HepG2 (cell line): Measurements from ENCODE around the gene PDCD11. TPM values are rescaled to one million over a fixed set of nuclear protein-coding genes. Genes with fewer than 3 reads are reported as not detected.
A peak's percentile ranks its signal among the peaks of the same experiment; 100 is the strongest.

Experiments
- ATAC-seq: fragments of 200-7000 bp; cut with Tn5 transposase; 3 replicates; pipeline ENCODE4 v1.9.1; 2020; ENCODE audit warnings: mild to moderate bottlenecking, moderate library complexity
- BruUV-seq: library from RNA; stranded (reverse); fragments of 400-500 nt; replicated peaks from 2 replicates; lab custom pipeline; 2021; lab: Mats Ljungman, UMichigan
- CTCF ChIA-PET: fragments of 300-600 bp; formaldehyde crosslinking; extraction: SDS; loops from one replicate; lab custom pipeline; 2021; ENCODE audit warnings: low total read pairs, inconsistent platforms, low intra/inter-chr PET ratio; lab: Yijun Ruan, JAX
- POLR2A ChIA-PET: fragments of 350-600 bp; sonication (Branson Sonifier 250); formaldehyde crosslinking; loops from one replicate; lab custom pipeline; 2020; ENCODE audit warnings: antibody characterized with exemption, inconsistent platforms; lab: Yijun Ruan, JAX
- DNase-seq: peaks from one replicate; pipeline ENCODE4 v3.0.0-alpha.2; 2015; ENCODE audit warnings: low spot score
- FAIRE-seq: peaks from 3 replicates; lab custom pipeline; 2011; peaks lifted over from hg19 to GRCh38; lab: Jason Lieb, UNC
- H2AFZ ChIP-seq: one replicate; pipeline ENCODE4 v1.6.1; 2011; ENCODE audit warnings: low read length, inconsistent platforms
- H3K27ac ChIP-seq: fragments of 300-600 bp; 3 replicates; pipeline ENCODE4 v1.8.0; 2011; ENCODE audit warnings: mixed run types, mild to moderate bottlenecking, mixed read lengths, low read length, inconsistent platforms; ENCODE audit not compliant: insufficient read depth; ENCODE audit errors: extremely low read length
- H3K27me3 ChIP-seq, 2 experiments: fragments of 200-600 bp in 1 of 2; 2 replicates in 1 of 2; 3 replicates in 1 of 2; pipeline versions ENCODE4 v1.6.0 to v1.8.0; 2011; ENCODE audit warnings: low read length in 2 of 2, mild to moderate bottlenecking in 2 of 2, moderate library complexity in 2 of 2, inconsistent platforms in 1 of 2; ENCODE audit not compliant: insufficient read depth in 2 of 2, control insufficient read depth in 1 of 2
- H3K36me3 ChIP-seq, 2 experiments: fragments of 200-600 bp in 1 of 2; replicated peaks in 1 of 2; 2 replicates in 1 of 2; 3 replicates in 1 of 2; pipeline versions ENCODE4 v1.5.1 to v1.8.0; 2011; ENCODE audit warnings: low read length in 2 of 2, inconsistent platforms in 1 of 2; ENCODE audit not compliant: insufficient read depth in 2 of 2, control insufficient read depth in 1 of 2
- H3K4me1 ChIP-seq: 2 replicates; pipeline ENCODE4 v1.5.1; 2012; ENCODE audit warnings: low read length, inconsistent platforms; ENCODE audit not compliant: insufficient read depth
- H3K4me2 ChIP-seq: 2 replicates; pipeline ENCODE4 v1.6.0; 2011; ENCODE audit warnings: low read depth, low read length, inconsistent platforms
- H3K4me3 ChIP-seq, 3 experiments: fragments of 200-600 bp in 1 of 3; sonication (generic), shearing (Covaris generic) in 1 of 3; replicated peaks in 1 of 3; 2 replicates each; pipeline ENCODE4 v1.5.1; 2011 to 2016; ENCODE audit warnings: low read length in 3 of 3, inconsistent platforms in 2 of 3, low read depth in 2 of 3, mild to moderate bottlenecking in 2 of 3, control low read depth in 1 of 3, mixed read lengths in 1 of 3; ENCODE audit not compliant: insufficient read depth in 1 of 3
- H3K79me2 ChIP-seq: one replicate; pipeline ENCODE4 v1.6.1; 2011; ENCODE audit warnings: low read length, inconsistent platforms; ENCODE audit not compliant: insufficient read depth
- H3K9ac ChIP-seq: 2 replicates; pipeline ENCODE4 v1.6.0; 2011; ENCODE audit warnings: mild to moderate bottlenecking, low read depth, low read length, inconsistent platforms; ENCODE audit not compliant: insufficient read depth
- H3K9me3 ChIP-seq: 2 replicates; pipeline ENCODE4 v1.5.1; 2012; ENCODE audit warnings: mild to moderate bottlenecking, low read length
- H4K20me1 ChIP-seq: 2 replicates; pipeline ENCODE4 v1.6.0; 2011; ENCODE audit warnings: inconsistent platforms, mild to moderate bottlenecking, low read length, moderate library complexity; ENCODE audit not compliant: insufficient read depth
- FOSL2 ChIP-seq: sonication (generic); formaldehyde crosslinking; IDR thresholded peaks from 2 replicates; pipeline ENCODE4 v1.4.0; 2020; ENCODE audit warnings: missing genetic modification reagents
- USF2 ChIP-seq, 2 experiments: sonication (generic) in 1 of 2; formaldehyde crosslinking in 1 of 2; IDR thresholded peaks; 2 replicates each; pipeline versions ENCODE4 v1.5.1 to v1.6.1; 2011 to 2020; ENCODE audit warnings: borderline replicate concordance in 1 of 2, low read depth in 1 of 2, low read length in 1 of 2, mild to moderate bottlenecking in 1 of 2, missing genetic modification reagents in 1 of 2, moderate library complexity in 1 of 2
- YY1 ChIP-seq: IDR thresholded peaks from 2 replicates; pipeline ENCODE4 v1.6.1; 2011; ENCODE audit warnings: low read length, low read depth, moderate library complexity, mild to moderate bottlenecking; ENCODE audit not compliant: insufficient read depth, insufficient replicate concordance
- ZBTB33 ChIP-seq: sonication (generic); formaldehyde crosslinking; IDR thresholded peaks from 2 replicates; pipeline ENCODE4 v1.4.0; 2020; ENCODE audit warnings: missing genetic modification reagents
- ZNF703 ChIP-seq: sonication (generic); formaldehyde crosslinking; IDR thresholded peaks from 2 replicates; pipeline ENCODE4 v1.5.1; 2020; ENCODE audit warnings: missing genetic modification reagents, mild to moderate bottlenecking, moderate library complexity, borderline replicate concordance
- WGBS: methylation state at CpG from one replicate; pipeline ENCODE4 v1.1.6; 2017; ENCODE audit warnings: low lambda C conversion rate; 5-methylcytosine and 5-hydroxymethylcytosine counted together
- in situ Hi-C: cut with HindIII; loops from 2 replicates; pipeline ENCODE4 v1.10.0; 2017; ENCODE audit warnings: low pct_unique_long_range_greater_than_20kb; ENCODE audit not compliant: extremely low pct_ligation_motif_present
- intact Hi-C: fragments of 100-400 bp; cut with micrococcal nuclease; formaldehyde crosslinking; loops from one replicate; pipeline ENCODE4 v1.10.0; 2022; ENCODE audit not compliant: unreplicated experiment
- polyA plus RNA-seq, 8 experiments: library from polyadenylated mRNA; depleted of rRNA in 3 of 8; stranded (reverse) in 7 of 8; unstranded in 1 of 8; fragments of >200 nt; fragmentation: Illumina TruSeq in 4 of 8; extraction: Trizol in 4 of 8; gene quantifications; 2 replicates each; pipeline versions ENCODE4 v1.2.1 to v1.2.3, GENCODE V29; 2011 to 2016; ENCODE audit warnings: low read depth in 4 of 8, missing spikeins in 1 of 8, mixed read lengths in 1 of 8; ENCODE audit not compliant: insufficient read depth in 1 of 8
- total RNA-seq, 5 experiments: library from RNA; depleted of rRNA; stranded (reverse); fragments of >200 nt; fragmentation: Illumina TruSeq; extraction: Trizol; gene quantifications; 2 replicates each; pipeline ENCODE4 v1.2.3, GENCODE V29; 2016; ENCODE audit warnings: low read depth in 1 of 5

PDCD11 gene
- total and polyA plus RNA-seq, 2 of the 13 experiments (the other 11 are each of a cell fraction or from before 2014, with no cell fraction given): 12.8 to 52.8 TPM

GRCh38 chr10:103491729-103492364, 95.4 kb downstream of the PDCD11 start:
- in situ Hi-C loops: no loop called here
- CTCF ChIA-PET: no interaction called here

More at GRCh38 chr10:103491729-103492364, 95.4 kb downstream of the PDCD11 start:
- ATAC-seq: peak; percentile 31
- Histone ChIP-seq H3K4me2 (no peak overlapping the region), H3K27me3 (peaks cover 8 to 79% of the 10 kb centered on the region in 2 experiments; a peak in 4 of 5 replicates), H3K9ac (no peak overlapping the region), H3K4me1 (no peaks in the 10 kb centered on the region), H3K4me3 (no peak overlapping the region), H3K79me2 (no peaks in the 10 kb centered on the region), H3K9me3 (no peaks in the 10 kb centered on the region), H3K36me3 (no peaks in the 10 kb centered on the region), H2AFZ (no peak overlapping the region), H4K20me1 (no peaks in the 10 kb centered on the region), H3K27ac (no peak overlapping the region)
- no peak for FAIRE-seq
- WGBS: 15% methylated on average over 7 of the region's 7 CpGs
- no peak for TF ChIP-seq ZNF703 (CRISPR knock-in tag)
- TF ChIP-seq ZBTB33 (CRISPR knock-in tag): peak; percentile 27; the same call in 1 of the 2 replicates
- peak; percentile 73 for TF ChIP-seq FOSL2 (CRISPR knock-in tag)
- no peak for TF ChIP-seq YY1
- 0 out of 2 replicates have a peak, but pooled peaks have one; percentile 17 for TF ChIP-seq USF2 (IDR thresholded peaks at IDR 0.05; ENCODE audit: low read depth, low read length)
- TF ChIP-seq USF2 (CRISPR knock-in tag; IDR thresholded peaks at IDR 0.05; ENCODE audit: borderline replicate concordance): no peak
- POLR2A ChIA-PET: interaction anchor here (0.7 kb wide), 1 partner anchor 13 kb away, joined by 4 read pairs; no protein-coding TSS in a partner anchor
- intact Hi-C loops: no loop called here
- DNase-seq: peak; percentile 25
- no TSS peak for BruUV-seq
